Activated CD4-positive, alpha-beta T cell treated with anti-CD3 and anti-CD28 coated beads, Interleukin-2, amount 10 ng/mL, durations not matched to agents 24 days and 14 days (primary cell): ENCODE results near the gene EPHB1. TPM values are rescaled to one million over a fixed set of nuclear protein-coding genes. Genes with fewer than 3 reads are reported as not detected.

ENCODE experiments used
- DNase-seq: peaks from one replicate; pipeline ENCODE4 v3.0.0; 2022
- H3K27ac Mint-ChIP-seq: one replicate; pipeline ENCODE4 v1.8.0; 2022; ENCODE audit warnings: mild to moderate bottlenecking, mixed read lengths
- H3K27me3 Mint-ChIP-seq: one replicate; pipeline ENCODE4 v1.8.0; 2022; ENCODE audit warnings: mixed read lengths
- H3K36me3 Mint-ChIP-seq: one replicate; pipeline ENCODE4 v1.8.0; 2022; ENCODE audit warnings: low read depth, mild to moderate bottlenecking, mixed read lengths
- H3K4me1 Mint-ChIP-seq: one replicate; pipeline ENCODE4 v1.8.0; 2021; ENCODE audit warnings: mixed read lengths
- H3K4me3 Mint-ChIP-seq: one replicate; pipeline ENCODE4 v1.8.0; 2022; ENCODE audit warnings: mild to moderate bottlenecking, moderate library complexity, mixed read lengths
- H3K9me3 Mint-ChIP-seq: one replicate; pipeline ENCODE4 v1.8.0; 2021; ENCODE audit warnings: mixed read lengths
- intact Hi-C: fragments of 100-400 bp; cut with micrococcal nuclease; formaldehyde crosslinking; loops from one replicate; pipeline ENCODE4 v1.15.1; 2023
- total RNA-seq: library from RNA; stranded (reverse); gene quantifications from 2 replicates; pipeline ENCODE4 v1.2.3, GENCODE V29; 2022

The EPHB1 gene
- total RNA-seq, 1 donor from 2014 or later, result 1.6 TPM

GRCh38 chr3:135267487-135267886 lies 472.4 kb downstream of the EPHB1 start:
- intact Hi-C loops, result no loop called here
- H3K27ac Mint-ChIP-seq, result no peak overlapping the region
- no peaks in the 10 kb centered on the region for H3K9me3 Mint-ChIP-seq
- no peaks in the 10 kb centered on the region for H3K27me3 Mint-ChIP-seq
- H3K4me3 Mint-ChIP-seq, result no peak overlapping the region
- no peak for DNase-seq
- H3K4me1 Mint-ChIP-seq, result no peaks in the 10 kb centered on the region
- no peaks in the 10 kb centered on the region for H3K36me3 Mint-ChIP-seq

DNA sequence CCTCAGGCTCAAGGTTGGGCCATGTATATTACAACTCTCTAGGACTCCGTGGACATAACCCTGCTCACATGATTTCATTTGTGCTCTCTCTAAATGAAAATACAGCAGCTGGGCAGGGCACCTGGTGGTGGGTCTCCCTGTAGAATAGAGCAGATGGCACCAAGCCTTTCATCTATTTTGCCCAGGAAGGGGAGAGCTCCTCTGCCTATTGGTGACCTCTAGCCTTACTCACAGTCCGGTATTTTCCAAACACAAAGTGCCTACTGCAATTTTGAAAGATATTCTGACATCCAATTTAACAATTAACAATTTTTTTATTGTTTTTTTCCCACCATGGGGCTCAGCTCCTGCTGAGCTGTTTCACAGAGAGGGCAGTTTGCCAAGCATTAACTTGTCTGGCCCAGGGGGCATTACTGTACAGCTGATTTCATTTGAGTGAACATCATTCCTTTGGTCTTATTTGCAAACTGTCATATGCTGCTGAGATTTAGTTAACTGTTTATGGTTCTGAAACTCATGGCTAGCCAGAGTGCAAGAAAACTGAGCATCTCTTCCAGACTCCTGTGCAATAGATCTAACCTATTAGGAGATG lies 474.0 kb downstream of the EPHB1 start:
- H3K27me3 Mint-ChIP-seq, result no peaks in the 10 kb centered on the region
- no peaks in the 10 kb centered on the region for H3K4me1 Mint-ChIP-seq
- DNase-seq, result no peak
- no peak overlapping the region for H3K27ac Mint-ChIP-seq
- no peaks in the 10 kb centered on the region for H3K9me3 Mint-ChIP-seq
- intact Hi-C loops, result no loop called here
- H3K4me3 Mint-ChIP-seq, result no peak overlapping the region
- no peaks in the 10 kb centered on the region for H3K36me3 Mint-ChIP-seq

- intact Hi-C loops, result no loop called here
- DNase-seq, result no peak
- Mint-ChIP-seq H3K9me3 (no peaks in the 10 kb centered on the region), H3K27ac (no peak overlapping the region), H3K36me3 (no peaks in the 10 kb centered on the region), H3K4me1 (no peaks in the 10 kb centered on the region), H3K27me3 (no peaks in the 10 kb centered on the region), H3K4me3 (no peak overlapping the region)
These were observed 476.3 kb downstream of the EPHB1 start for GRCh38 chr3:135271177-135272025.

DNA sequence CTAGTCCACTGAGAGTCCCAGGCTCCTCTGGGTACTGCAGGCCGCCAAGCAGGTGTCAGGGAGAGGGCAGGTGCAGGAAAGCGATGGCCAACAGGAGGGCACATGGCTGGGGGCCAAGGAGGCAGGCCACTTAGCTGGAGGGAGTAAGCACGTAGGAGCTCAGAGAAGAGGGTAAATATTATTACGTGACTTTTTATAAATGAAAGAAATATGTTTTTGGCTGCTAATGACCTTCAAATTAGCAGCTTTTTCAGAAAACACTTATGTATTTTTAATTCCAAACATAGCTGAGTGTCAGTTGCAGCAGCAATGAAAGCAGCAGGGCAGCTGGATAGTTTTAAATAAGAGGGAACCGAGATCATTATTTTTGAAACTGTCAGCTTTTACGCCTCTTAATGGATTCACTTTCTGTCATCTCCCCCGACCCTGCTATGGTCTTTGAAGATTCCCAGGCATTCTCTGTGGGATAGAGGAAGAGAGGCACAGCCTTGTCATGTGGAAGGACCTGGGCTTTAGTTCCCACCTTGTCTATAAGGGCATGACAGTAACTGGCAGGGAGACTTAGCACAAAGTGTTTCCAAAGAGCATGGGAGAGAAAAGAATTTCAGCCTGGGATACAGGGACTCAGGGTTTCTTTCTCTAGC lies 477.1 kb downstream of the EPHB1 start:
- H3K9me3 Mint-ChIP-seq, result no peaks in the 10 kb centered on the region
- no peak overlapping the region for H3K27ac Mint-ChIP-seq
- H3K4me3 Mint-ChIP-seq, result no peak overlapping the region
- intact Hi-C loops, result no loop called here
- H3K4me1 Mint-ChIP-seq, result no peaks in the 10 kb centered on the region
- no peaks in the 10 kb centered on the region for H3K36me3 Mint-ChIP-seq
- DNase-seq, result no peak
- no peaks in the 10 kb centered on the region for H3K27me3 Mint-ChIP-seq

DNA sequence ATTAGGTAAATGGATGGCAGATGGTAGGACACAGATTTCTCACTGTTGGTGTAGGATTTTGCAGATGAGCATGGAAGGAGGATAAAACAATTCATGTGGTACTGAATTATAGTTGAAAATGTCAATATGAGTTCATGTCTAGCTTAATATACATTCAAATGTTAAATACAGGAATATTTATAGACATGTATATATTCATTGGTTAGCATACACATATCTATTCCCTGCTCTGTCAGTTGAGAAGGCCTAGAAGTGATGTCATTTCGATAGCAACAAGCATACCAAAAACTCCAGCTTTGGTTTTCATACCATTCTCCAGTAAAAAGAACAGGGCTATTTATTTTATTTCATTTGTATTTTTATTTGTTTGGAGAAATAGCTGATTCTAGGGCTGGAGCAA lies 497.1 kb downstream of the EPHB1 start:
- no peak overlapping the region for H3K27ac Mint-ChIP-seq
- H3K9me3 Mint-ChIP-seq, result no peaks in the 10 kb centered on the region
- H3K4me3 Mint-ChIP-seq, result no peak overlapping the region
- no peaks in the 10 kb centered on the region for H3K4me1 Mint-ChIP-seq
- no peaks in the 10 kb centered on the region for H3K27me3 Mint-ChIP-seq
- intact Hi-C loops, result no loop called here
- no peaks in the 10 kb centered on the region for H3K36me3 Mint-ChIP-seq
- DNase-seq, result no peak

DNA sequence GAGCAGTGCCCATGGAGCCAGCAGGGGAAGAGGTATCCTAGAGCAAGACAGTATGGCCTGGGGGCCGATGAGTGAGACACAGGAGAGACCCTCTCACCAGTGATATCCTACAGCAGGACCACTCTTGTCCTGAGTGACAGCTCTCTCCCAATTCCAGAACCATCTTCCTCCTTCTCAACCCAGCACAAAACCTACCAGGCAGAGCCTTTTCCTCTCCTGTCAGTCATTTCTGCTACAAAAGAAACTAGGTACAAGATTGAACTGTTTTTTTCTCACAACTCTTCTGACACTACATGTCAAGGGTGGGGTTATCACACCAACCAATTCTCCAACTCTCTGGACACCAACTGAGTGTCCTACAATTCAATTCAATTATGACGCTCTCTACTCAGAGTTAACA lies 506.6 kb downstream of the EPHB1 start:
- H3K9me3 Mint-ChIP-seq, result no peaks in the 10 kb centered on the region
- DNase-seq, result no peak
- no peak overlapping the region for H3K27ac Mint-ChIP-seq
- no peaks in the 10 kb centered on the region for H3K4me1 Mint-ChIP-seq
- no peaks in the 10 kb centered on the region for H3K36me3 Mint-ChIP-seq
- no peak overlapping the region for H3K4me3 Mint-ChIP-seq
- no peaks in the 10 kb centered on the region for H3K27me3 Mint-ChIP-seq
- intact Hi-C loops, result no loop called here

GRCh38 chr3:135304378-135304777 lies 509.3 kb downstream of the EPHB1 start:
- intact Hi-C loops, result no loop called here
- no peaks in the 10 kb centered on the region for H3K27me3 Mint-ChIP-seq
- H3K4me1 Mint-ChIP-seq, result no peaks in the 10 kb centered on the region
- no peak for DNase-seq
- no peak overlapping the region for H3K27ac Mint-ChIP-seq
- no peaks in the 10 kb centered on the region for H3K36me3 Mint-ChIP-seq
- no peaks in the 10 kb centered on the region for H3K9me3 Mint-ChIP-seq
- no peak overlapping the region for H3K4me3 Mint-ChIP-seq

Other genes with a start within 250 kb of the EPHB1 start
- not detected in 2 replicates for gene KY, start 144.2 kb upstream of the EPHB1 start, total RNA-seq